Astrocyte (in vitro differentiated cells and primary cell): ENCODE results near the gene TEC.

Experiments used
- EZH2 ChIP-seq: IDR thresholded peaks from 2 replicates; pipeline ENCODE4 v1.6.1; 2012; ENCODE audit warnings: mild to moderate bottlenecking, low read length, inconsistent platforms; ENCODE audit not compliant: insufficient read depth
- TF ChIP-seq, protein P1 (sequence below): IDR thresholded peaks from 2 replicates; pipeline ENCODE4 v1.5.1; 2011; ENCODE audit warnings: low read depth, mild to moderate bottlenecking, inconsistent platforms, low read length, moderate library complexity; ENCODE audit not compliant: insufficient read depth

DNA sequence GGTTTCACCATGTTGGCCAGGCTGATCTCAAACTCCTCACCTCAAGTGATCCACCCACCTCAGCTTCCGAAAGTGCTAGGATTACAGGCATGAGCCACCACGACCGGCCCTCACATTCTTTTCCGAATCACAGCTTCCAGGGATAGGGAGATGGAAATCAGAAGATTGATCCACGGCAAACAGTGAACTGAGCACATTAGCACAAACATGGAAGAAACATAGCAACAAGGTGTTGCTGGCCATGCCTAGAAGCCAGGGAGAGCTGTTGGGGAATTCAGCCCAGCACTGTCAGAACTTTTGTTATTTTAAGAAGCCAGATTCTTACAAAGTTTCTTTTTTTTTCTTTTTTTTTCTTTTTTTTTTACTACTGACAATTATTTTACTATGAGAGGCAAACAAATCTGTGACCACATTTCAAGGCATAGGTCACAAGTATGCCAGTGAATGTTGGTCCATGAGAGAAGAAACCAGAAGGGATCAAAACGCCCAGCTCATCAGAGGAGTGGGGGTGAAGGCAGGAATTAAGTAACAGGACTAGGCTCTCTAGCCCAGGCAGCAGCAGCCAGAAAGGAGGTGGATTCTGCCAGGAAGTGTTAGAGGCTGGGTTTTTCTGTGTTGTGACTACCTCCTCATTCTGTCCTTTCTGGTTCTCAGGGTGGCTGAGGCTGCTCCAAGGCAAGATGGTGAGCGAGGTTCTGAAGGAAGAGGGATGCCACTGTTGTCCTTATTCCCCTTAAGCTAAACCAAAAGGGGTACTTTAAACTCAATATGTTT lies 44.1 kb downstream of the TEC start:
- TF ChIP-seq, protein P1, sequence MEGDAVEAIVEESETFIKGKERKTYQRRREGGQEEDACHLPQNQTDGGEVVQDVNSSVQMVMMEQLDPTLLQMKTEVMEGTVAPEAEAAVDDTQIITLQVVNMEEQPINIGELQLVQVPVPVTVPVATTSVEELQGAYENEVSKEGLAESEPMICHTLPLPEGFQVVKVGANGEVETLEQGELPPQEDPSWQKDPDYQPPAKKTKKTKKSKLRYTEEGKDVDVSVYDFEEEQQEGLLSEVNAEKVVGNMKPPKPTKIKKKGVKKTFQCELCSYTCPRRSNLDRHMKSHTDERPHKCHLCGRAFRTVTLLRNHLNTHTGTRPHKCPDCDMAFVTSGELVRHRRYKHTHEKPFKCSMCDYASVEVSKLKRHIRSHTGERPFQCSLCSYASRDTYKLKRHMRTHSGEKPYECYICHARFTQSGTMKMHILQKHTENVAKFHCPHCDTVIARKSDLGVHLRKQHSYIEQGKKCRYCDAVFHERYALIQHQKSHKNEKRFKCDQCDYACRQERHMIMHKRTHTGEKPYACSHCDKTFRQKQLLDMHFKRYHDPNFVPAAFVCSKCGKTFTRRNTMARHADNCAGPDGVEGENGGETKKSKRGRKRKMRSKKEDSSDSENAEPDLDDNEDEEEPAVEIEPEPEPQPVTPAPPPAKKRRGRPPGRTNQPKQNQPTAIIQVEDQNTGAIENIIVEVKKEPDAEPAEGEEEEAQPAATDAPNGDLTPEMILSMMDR, result no peak
- no peak for TF ChIP-seq EZH2
